HG03565 (cell line): ENCODE measurements around the gene TEX10.
"Not testable (repeated sequence)": the region's sequence is repeated elsewhere in the genome, so short reads cannot be mapped to it uniquely, and the experiment has no call there.

ENCODE experiments used
- ATAC-seq: cut with Tn5 transposase; IDR thresholded peaks from one replicate; pipeline ENCODE4 v1.9.1; 2021; ENCODE audit warnings: mild to moderate bottlenecking, moderate library complexity; ENCODE audit not compliant: unreplicated experiment

Gene TEX10

DNA sequence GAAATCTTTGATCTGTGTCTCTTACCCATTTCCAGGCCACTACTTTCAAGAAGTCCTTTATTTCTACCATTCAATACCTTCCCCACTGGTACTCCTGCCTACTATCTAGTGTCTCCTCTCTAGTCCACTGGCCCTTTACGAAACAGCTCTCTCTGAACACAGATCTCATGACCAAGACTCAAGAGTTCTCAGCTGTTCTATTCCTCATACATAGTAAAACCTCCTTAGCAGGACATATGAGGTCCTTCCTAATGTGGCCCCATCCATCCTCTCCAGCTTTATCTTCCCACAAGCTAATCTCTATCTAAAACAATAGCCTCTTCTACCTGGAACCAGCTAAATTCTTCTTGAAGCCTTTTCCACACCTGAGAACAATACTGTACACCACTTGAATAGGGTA lies 2.6 kb downstream of the TEX10 start:
- no peak for ATAC-seq

DNA sequence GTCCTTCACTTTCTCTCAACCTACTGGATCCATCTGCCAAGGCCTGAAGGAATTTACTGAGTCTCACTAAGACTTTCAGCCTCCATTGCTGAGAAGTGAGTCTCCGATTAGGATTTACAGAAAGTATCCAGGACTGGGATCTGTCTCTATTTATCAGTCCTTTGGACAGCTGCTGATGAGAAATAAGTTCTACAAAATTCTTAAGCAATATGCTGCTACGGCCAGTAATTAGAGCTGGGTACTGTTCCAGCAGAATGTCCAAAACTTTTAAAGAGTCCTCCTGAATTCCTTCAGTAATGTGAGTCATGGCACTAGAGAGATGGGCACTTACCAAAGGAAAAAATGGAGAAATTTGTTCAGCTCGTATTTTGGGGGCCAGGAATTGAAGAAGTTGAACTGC lies 5.9 kb downstream of the TEX10 start:
- ATAC-seq: no peak

DNA sequence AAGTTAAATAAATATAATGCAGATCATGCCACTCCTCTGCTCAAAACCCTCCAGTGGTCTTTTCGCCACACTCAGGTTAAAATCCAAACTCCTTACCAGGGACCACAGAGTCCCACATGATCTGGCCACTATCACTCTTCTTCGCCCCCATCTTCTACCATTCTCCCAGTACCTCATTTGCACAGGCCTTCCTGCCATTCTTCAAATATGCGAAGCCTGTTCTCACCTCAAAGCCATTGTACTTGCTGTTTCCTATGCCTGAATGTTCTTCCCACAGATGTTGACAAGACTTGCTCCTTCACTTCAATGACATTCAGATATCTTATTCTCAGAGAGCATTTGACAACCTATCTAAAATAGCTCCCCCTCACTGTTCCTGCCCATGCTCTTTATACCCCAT lies 10.9 kb downstream of the TEX10 start:
- no peak for ATAC-seq

DNA sequence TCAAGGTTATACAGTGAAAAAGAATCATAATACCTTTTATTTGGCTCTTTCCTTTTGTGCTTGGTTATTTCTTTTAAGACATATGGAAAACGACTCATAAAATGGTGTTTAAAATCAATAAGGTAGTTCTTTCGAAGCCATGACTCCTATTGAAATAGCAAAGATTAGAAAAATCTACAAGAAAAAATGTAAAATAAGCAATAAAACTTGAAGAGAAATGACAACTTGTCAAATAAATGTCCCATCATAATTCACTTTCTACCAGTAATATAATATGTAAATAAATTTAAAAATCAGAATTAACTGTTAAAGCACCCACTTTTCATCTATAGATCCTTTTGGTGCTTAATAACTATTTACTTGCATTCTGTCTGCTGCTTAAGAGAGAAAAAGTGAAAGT lies 12.5 kb downstream of the TEX10 start:
- ATAC-seq: no peak

DNA sequence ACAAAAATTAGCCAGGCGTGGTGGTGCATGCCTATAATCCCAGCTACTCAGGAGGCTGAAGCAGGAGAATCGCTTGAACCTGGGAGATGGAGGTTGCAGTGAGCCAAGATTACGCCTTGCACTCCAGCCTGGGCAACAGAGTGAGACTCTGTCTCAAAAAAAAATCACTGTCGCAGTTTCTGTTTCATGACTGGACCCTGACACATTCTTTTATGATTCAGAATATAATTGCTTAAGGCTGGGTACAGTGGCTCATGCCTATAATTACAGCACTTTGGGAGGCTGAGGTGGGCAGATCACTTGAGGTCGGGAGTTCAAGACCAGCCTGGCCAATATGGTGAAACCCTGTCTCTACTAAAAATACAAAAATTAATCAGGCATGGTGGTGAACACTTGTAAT lies 14.0 kb downstream of the TEX10 start:
- ATAC-seq: not testable (repeated sequence)

DNA sequence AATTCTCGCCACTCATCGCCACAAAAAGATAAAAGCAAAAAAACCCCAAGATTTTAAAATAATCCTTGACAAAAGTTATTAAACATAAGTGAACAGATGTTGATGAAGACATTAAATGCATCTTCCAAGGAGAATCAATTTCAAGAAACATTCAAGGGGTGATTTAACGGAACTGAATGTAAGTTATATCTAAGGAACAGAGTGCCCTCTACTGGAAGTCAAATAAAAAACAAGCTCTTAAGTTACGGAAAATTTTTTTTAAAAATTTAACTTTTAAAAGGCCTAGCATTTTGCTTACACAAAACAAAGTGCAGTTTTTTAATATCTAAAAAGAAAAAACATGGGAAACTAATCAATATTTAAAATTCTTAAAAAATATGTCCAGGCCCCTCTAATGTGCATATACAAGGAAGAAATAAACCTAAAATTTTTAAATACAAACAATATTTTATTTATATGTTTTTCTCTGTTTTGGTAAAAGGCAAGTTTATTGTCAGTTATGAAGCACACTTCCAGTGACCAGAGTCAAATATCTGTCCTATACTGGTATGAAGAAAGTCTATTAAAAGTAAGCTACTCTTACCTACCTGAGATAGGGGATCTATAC lies 28.0 kb downstream of the TEX10 start:
- ATAC-seq: no peak

DNA sequence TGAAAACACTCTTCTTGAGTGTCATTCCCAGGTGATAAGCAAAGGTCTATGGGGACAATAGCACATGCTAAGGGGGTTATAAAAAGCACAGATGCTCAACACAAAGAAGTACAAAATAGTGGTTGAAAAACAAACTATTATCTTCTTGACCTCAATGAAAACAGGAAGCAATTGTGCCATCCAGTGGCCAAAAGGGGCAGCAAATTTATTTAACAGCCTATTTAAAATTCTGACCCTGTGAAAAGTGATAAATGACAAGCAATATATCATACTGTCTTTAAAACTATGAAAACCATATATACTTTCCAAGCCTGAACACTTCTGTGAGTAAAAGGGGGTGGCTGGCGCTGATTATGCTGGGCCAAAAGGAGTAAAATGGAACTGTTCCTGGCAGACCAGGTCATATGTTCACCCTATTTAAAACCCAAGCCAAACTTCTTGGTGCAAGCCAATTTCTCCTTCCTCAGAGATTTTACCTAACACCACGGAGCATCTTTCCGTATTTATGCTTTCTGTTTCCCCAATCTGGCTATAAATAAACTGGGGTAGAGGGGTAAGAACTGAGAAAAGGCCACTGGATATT lies 29.7 kb downstream of the TEX10 start:
- ATAC-seq: no peak

DNA sequence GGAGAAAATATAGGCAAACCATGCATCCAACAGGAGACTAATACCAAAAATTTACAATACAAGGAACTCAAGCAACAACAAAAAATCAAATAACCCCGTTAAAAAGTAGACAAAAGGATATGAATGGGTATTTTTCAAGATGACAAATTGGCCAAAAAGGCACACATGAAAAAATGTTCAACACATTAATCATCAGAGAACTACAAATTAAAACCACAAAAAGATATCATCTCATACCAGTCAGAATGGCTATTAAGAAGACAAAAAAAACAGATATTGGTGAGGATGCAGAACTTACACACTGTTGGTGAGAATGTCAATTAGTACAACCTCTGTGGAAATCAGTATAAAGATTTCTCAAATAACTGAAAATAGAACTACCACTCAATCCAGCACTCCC lies 35.0 kb downstream of the TEX10 start:
- ATAC-seq: no peak

DNA sequence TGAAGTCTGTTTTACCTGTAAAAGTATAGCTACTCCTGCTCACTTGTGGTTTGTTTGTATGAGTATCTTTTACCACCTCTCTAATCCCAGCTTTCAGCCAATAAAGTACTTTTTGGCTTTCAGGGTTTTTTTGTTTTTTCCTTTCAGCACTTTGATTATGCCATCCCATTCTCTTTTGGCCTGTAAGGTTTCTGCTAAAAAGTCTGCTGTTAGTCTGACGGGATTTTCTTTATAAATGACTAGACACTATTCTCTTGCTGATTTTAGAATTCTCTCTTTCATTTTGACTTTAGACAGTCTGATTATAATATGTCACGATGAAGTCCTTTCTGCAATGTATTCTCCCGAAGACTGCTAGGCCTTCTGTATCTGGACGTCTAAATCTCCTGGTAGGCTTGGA lies 37.2 kb downstream of the TEX10 start:
- no peak for ATAC-seq

DNA sequence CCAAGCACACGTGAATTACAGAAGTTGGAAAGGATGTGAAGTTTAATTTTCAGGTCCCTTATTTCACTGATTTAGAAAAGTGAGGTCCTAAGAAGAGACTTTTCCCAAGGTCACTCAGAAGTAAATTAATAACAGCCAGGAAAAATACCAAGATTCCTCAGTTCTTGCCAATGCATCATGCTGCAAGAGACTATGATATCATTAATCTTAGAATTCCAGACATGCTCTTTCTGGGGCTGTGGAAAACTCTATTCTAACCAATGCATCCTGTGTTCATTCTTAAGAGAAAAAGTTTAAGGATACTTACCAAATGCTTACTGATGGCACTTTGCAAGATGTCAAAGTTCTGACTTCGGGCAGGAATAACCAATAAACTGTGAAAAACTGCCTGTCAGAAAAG lies 42.8 kb downstream of the TEX10 start:
- no peak for ATAC-seq

DNA sequence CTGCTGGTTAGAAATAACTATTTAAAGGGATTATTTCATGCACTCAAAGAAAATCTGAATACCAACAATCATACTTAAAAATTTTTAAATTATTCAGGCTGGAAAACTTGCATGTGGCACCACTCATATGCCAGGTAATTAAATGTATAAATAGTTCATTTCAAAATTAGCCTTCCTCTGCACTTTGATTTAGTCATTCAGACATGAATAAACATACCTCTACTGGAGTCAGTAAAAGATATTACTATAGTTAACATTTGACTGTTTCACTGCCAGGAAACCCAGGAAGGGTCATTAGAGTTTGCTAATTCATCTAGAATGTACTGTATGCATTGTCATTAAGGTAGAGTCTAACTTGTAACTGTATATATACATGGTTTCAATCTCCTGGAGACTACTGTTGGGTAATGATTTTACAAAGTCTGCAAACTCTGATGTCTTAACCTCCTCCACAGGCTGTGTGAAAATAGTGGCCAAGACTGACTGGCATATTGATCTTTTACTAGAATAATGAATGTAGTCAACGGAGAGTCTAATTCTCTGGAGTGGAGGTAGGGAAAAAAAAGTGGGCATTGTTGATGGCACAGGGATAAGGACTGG lies 43.7 kb downstream of the TEX10 start:
- no peak for ATAC-seq

DNA sequence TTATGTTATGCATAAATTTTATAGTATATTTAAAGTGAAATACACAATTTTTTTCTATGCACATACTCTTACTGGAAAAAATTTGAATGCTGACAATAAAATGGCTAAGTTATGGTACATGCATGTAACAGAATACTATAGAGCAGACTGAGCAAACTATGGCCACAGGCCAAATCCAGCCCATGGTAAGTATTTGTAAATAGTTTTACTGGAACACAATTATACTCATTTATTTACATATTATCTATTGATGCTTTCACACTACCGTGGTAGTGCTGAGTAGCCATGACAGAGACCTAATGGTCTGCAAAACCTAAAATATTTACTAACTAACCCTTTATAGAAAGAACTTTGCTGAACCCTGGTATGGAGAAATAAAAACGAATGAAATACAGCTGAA lies 45.7 kb downstream of the TEX10 start:
- no peak for ATAC-seq

DNA sequence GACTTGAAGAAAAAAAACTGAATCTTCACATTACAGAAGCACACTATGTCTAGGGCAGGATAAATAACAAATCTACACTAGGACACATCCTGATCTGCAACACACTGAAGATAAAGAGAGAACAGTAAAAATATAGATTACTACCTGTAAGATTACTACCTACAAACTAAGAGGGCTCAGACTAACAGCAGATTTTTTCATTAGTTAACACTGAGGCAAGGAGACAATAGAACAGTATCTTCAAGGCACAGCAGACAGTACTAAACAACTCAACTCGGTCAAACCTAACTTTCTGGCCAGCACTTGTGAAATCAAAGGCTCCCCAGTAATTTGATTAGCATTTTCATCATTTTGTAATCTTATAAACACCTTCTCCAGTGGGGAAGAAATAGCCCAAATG lies 46.5 kb downstream of the TEX10 start:
- ATAC-seq: no peak

DNA sequence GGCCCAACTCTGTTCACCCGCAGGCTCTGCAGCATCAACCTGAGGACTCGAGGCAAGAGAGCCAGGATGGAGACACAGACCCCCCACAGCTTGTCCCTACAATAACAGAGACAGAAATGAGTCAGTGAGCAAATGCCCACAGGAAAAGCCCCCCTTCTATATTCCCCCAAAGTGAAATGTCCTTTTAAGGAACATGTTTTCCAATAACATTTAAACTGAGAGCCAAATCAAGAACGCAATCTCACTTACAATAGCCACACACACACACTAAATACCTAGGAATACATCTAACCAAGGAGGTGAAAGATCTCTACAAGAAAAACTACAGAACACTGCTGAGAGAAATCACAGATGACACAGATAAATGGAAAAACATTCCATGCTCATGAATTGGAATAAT lies 49.0 kb downstream of the TEX10 start:
- no peak for ATAC-seq

DNA sequence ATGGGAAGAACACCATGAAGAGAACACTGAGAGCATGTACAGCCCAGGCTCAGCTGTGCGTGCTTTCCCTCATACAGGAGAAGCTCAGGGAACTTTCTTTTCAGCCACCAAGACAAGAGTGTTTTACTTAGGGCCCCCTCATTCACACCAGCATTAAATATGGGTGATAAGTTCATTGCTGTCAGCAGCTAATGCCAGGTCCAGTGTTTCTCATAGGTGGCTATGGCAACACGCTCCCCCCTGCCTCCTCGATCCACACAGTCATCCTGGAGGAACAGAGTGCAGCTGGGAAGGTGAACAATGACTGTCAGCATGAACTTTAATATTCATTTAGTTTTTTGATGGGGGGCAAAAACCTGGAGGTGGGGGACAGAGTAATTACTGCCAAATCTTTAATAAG lies 54.4 kb downstream of the TEX10 start:
- no peak for ATAC-seq

DNA sequence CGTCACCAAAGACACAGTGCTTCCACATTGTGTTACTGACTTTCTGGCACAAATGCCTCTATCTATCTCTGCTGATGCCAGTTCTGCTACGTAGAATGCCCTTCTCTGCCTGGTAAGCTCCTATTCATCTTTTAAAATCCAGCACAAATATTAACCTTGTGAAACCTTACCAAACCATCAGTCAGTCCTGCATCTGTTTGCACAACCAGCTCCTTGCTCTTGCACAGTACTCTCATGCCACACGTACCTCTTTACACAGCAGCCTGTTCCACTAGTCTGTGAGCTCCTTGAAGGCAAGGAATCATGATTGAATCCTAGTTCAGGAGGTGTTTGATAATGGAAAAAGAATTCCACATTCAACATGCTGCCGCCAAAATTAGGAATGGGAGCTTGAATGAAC lies 56.3 kb downstream of the TEX10 start:
- ATAC-seq: no peak

DNA sequence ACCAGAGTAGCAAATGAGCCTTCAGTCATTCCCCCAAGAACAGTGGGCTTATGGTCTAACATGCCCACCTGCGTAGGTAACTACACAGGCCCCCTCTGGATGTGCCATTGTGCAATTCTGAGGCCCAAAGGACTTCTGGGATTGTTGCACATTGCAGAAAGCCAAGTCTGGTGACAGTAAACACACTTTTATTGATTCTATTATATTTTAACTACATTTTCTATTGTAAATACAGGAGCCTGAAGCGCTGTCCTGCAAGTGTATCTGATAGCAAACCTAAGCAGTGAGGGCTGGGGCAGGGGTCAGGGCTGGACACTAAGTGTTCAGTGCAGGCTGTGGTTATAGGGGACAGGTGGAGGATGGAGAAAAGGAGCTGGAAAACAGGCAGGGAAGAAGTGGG lies 57.5 kb downstream of the TEX10 start:
- no peak for ATAC-seq

DNA sequence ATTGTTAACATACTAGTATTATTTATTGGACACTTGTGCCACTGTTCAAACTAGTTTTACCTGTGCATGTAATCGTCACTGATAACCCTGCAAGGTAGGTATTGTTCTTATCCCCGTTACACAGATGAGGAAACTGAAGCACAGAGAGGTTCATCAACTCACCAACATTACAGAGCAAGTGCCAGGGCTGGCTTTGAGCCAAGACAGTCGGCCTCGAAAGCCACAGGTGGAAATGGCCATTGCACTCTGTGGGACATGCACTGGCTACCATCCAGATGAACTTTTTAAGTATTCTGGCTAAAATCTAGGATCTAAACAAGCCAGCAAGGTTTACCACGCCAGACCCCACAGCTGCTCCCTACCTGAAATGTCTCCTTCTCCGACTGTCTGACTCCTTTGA lies 57.9 kb downstream of the TEX10 start:
- no peak for ATAC-seq

DNA sequence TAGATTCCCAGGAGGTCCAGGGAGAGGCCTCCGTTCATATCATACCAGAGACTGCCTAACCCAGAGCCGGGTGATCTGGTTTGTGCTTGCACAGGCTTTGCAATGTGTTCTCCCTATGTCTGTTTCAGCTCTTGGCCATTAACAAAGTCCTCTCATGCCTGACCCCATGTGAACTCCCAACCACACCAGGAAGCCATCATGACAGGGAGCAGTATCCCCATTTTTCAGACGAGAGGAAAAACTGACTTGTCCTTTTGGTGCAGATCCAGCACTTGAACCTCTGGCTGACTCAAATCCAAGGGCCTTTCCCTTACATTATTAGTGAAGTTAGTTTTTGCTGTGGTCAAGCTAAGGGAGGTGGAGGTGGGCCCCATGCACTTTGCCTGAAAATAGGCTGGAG lies 58.4 kb downstream of the TEX10 start:
- no peak for ATAC-seq

DNA sequence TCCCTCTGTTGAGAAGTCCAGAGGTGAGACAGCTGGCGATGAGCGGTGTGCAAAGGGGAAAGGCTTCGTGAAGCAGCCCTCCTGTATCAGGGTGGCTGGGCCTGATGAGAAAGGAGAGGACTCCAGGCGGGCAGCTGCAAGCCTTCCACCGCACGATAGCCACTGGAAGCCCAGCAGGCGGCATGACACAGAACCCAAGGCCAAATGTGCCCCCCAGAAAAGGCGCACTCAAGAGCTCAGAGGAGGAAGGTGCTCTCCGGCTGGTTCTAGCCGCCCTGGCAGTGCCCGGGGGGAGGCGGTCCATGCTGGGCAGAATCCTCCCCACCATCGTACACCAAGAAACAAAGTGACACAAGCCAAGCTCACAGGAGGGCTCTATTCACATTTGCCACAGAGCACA lies 60.3 kb downstream of the TEX10 start:
- ATAC-seq: no peak

DNA sequence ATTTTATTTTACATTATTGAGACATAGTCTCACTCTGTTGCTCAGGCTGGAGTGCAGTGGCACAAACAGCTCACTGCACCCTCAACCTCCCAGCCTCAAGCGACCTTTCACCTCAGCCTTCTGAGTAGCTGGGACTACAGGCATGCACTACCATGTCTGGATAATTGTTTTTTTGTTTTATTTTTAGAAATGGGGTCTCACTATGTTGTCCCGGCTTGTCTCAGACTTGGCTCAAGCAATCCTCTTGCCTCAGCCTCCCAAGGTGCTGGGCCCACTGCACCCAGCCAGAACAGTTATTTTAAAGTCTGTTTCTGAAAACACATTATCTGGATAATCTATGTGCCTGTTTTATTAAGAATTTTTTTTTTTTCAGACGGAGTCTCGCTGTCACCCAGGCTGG lies 62.0 kb downstream of the TEX10 start:
- ATAC-seq: no peak

DNA sequence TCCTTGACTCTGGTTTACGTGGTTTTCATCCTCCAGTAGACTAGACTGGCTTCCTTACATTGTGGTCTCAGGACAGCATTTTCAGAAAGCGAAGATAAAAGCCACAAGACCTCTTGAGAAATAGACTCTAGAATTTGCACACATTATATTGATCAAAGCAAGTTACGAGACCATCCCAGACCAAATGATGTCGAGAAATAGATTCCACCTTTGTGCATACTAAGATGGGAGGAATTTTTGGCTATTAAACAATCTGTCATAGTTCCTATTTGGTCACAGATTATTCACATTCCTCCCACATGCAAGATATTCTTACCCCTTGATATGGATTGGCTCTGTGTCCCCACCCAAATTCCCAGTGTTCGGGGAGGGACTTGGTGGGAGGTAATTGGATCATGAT lies 65.6 kb downstream of the TEX10 start:
- no peak for ATAC-seq

DNA sequence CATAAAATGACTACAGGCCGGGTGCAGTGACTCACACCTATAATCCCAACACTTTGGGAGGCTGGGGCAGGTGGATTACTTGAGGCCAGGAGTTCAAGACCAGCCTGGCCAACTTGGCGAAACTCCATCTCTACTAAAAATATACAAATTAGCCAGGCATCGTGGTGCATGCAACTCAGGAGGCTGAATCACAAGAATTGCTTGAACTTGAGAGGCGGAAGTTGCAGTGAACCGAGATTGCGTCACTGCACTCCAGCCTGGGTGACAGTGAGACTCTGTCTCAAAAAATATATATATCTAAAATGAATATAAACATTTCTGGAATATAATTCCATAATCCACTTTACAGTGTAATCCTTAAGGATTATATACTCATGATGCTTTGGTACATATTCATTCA lies 66.5 kb downstream of the TEX10 start:
- no peak for ATAC-seq
